HUES48 (cell line): ENCODE results near the gene BIRC6.

Source experiments
- H3K27ac ChIP-seq: one replicate; pipeline ENCODE4 v1.7.0; 2013; ENCODE audit warnings: low read depth, low read length, inconsistent platforms
- H3K27me3 ChIP-seq: 2 replicates; pipeline ENCODE4 v1.6.1; 2013; ENCODE audit warnings: mild to moderate bottlenecking, low read length; ENCODE audit not compliant: control insufficient read depth, insufficient read depth
- H3K36me3 ChIP-seq: 2 replicates; pipeline ENCODE4 v1.6.1; 2013; ENCODE audit warnings: low read length; ENCODE audit not compliant: control insufficient read depth, insufficient read depth
- H3K4me1 ChIP-seq: 2 replicates; pipeline ENCODE4 v1.6.1; 2013; ENCODE audit warnings: mild to moderate bottlenecking, low read length; ENCODE audit not compliant: control insufficient read depth, insufficient read depth
- H3K4me3 ChIP-seq: 2 replicates; pipeline ENCODE4 v1.5.1; 2013; ENCODE audit warnings: mild to moderate bottlenecking, low read depth, low read length
- H3K9ac ChIP-seq: 2 replicates; pipeline ENCODE4 v1.6.1; 2013; ENCODE audit warnings: mild to moderate bottlenecking, low read depth, low read length, moderate library complexity
- H3K9me3 ChIP-seq: 2 replicates; pipeline ENCODE4 v1.6.1; 2013; ENCODE audit warnings: low read length; ENCODE audit not compliant: control insufficient read depth, insufficient read depth

BIRC6 gene

GRCh38 chr2:32553829-32554432 is 197.1 kb downstream of the BIRC6 start:
- no peak overlapping the region for H3K27ac ChIP-seq
- H3K36me3 ChIP-seq = peaks cover 20% of the 10 kb centered on the region
- H3K9ac ChIP-seq = no peak overlapping the region
- H3K4me1 ChIP-seq = no peaks in the 10 kb centered on the region
- H3K4me3 ChIP-seq = no peak overlapping the region
- no peaks in the 10 kb centered on the region for H3K27me3 ChIP-seq
- H3K9me3 ChIP-seq = no peaks in the 10 kb centered on the region

DNA sequence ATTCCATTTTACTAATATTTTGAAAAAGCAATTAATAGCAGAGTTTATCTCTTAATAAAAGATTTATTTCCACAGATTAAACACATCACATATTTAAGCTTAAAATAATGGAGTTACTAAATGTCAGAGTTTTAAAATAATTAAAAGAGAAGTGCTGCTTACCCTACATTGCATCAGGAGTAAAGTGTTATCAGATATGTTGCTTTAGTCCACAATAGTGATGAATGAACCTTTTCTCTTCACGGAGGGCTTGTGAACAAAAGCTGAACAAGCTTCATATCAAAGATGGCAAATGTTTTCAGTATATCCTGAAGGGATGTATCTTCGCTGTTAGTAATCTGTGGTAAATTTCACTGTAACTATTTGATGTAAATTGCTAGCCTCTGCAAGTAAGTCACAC is 201.7 kb downstream of the BIRC6 start:
- H3K9ac ChIP-seq = no peak overlapping the region
- H3K4me3 ChIP-seq = no peak overlapping the region
- no peaks in the 10 kb centered on the region for H3K4me1 ChIP-seq
- H3K9me3 ChIP-seq = no peaks in the 10 kb centered on the region
- no peak overlapping the region for H3K27ac ChIP-seq
- H3K27me3 ChIP-seq = no peaks in the 10 kb centered on the region
- peaks cover 11% of the 10 kb centered on the region; the same call in 1 of the 2 replicates for H3K36me3 ChIP-seq

- Histone ChIP-seq H3K9ac (no peak overlapping the region), H3K36me3 (peaks cover 11% of the 10 kb centered on the region; the same call in 1 of the 2 replicates), H3K9me3 (no peaks in the 10 kb centered on the region), H3K4me1 (no peaks in the 10 kb centered on the region; the same call in 1 of the 2 replicates), H3K27ac (no peak overlapping the region), H3K27me3 (no peaks in the 10 kb centered on the region), H3K4me3 (no peak overlapping the region)
These were observed 202.3 kb downstream of the BIRC6 start for GRCh38 chr2:32559136-32559535.

DNA sequence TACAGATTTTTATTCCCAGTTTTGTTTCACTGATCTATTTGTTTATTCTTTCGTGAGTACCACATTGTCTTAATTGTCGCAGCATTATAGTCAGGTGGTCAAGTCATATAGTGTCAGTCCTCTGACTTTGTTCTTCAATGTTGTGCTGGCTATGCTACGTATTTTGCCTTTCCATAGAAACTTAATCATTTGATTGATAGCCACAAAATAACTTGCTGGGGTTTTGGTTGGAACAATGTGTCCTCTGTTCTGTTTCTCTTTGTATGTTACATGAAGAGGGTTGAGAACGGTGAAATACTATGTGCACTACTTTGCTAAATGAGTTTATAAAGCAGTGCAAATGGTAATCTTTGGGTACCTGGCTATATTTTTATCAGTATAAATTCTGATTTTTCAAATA is 206.1 kb downstream of the BIRC6 start:
- Histone ChIP-seq H3K9ac (no peak overlapping the region), H3K4me3 (no peak overlapping the region), H3K36me3 (peaks cover 11% of the 10 kb centered on the region), H3K27me3 (no peaks in the 10 kb centered on the region), H3K4me1 (no peaks in the 10 kb centered on the region; the same call in 1 of the 2 replicates), H3K27ac (no peak overlapping the region), H3K9me3 (no peaks in the 10 kb centered on the region)

DNA sequence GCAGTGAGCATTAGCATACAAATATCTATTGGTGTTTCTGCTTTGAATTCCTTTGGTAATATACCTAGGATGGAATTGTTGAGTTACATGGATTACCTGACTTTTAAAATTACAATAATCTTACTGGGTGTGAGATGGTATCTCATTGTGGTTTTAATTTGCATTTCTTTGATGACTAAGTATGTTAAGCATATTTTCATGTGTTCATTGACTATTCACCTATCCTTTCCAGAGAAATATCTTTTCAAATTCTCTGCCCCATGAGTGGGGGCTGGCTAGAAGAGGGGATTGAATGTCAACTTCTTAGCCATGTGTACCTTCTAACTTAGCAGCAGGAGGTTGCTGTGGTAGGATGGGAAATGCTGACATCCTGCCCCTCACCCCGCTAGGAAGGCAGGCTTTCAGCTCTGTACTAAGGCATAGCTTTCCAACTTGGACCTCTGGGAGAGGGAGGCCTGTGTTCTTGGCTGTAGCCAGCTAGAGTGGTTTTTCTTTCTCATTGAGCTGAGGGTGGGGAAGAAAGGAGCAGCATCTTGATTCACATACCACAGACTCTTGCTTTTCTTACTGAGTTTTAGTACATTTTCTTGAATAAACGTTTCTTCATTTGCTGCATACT is 207.7 kb downstream of the BIRC6 start:
- Histone ChIP-seq H3K27me3 (no peaks in the 10 kb centered on the region), H3K36me3 (peaks cover 8% of the 10 kb centered on the region), H3K9me3 (no peaks in the 10 kb centered on the region), H3K4me3 (no peak overlapping the region), H3K9ac (no peak overlapping the region), H3K27ac (no peak overlapping the region), H3K4me1 (no peaks in the 10 kb centered on the region; the same call in 1 of the 2 replicates)

DNA sequence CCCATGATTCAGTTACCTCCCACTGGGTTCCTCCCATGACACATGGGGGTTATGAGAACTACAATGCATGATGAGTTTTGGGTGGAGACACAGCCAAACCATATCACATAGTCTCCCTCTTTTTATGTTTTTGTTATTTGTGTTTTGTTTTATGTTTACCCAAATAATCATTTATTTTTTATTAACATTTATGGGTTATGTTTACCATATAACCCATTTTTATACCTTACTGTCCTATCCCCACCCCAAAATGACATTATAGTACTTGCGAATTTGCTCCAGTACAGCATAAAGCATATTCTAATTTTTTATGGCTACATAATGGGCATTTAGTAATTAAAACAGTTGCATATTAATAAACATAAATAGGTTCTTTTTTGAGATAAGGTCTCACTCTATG is 209.1 kb downstream of the BIRC6 start:
- Histone ChIP-seq H3K4me3 (no peak overlapping the region), H3K27me3 (no peaks in the 10 kb centered on the region), H3K4me1 (no peaks in the 10 kb centered on the region; the same call in 1 of the 2 replicates), H3K9ac (no peak overlapping the region), H3K36me3 (peaks cover 8% of the 10 kb centered on the region), H3K9me3 (no peaks in the 10 kb centered on the region), H3K27ac (no peak overlapping the region)

- Histone ChIP-seq H3K4me3 (no peak overlapping the region), H3K9ac (no peak overlapping the region), H3K27ac (no peak overlapping the region), H3K4me1 (no peaks in the 10 kb centered on the region), H3K27me3 (no peaks in the 10 kb centered on the region), H3K36me3 (peaks cover 14% of the 10 kb centered on the region), H3K9me3 (no peaks in the 10 kb centered on the region)
These were observed 215.2 kb downstream of the BIRC6 start for GRCh38 chr2:32572030-32572429.

DNA sequence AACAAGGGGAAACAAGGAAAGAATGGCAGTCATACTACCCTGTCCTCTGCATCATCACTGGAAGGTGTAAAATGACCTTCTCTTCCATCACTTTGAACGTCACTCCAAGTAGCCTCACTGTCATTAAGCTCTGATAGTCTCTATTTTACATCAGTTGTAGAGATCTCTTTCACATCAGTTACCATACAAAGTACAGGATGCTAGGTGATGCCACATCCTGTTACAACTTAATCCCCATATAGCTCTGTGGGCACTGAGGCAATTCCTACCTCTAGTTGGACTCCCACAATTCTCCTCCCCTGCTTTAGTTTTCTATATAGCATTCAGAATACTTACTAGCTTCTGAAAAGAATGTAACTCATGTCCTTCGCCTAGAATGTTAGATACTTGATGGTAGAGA is 215.9 kb downstream of the BIRC6 start:
- H3K9me3 ChIP-seq = no peaks in the 10 kb centered on the region
- H3K36me3 ChIP-seq = peaks cover 15% of the 10 kb centered on the region
- no peaks in the 10 kb centered on the region for H3K4me1 ChIP-seq
- no peak overlapping the region for H3K4me3 ChIP-seq
- H3K9ac ChIP-seq = no peak overlapping the region
- H3K27me3 ChIP-seq = no peaks in the 10 kb centered on the region
- no peak overlapping the region for H3K27ac ChIP-seq

DNA sequence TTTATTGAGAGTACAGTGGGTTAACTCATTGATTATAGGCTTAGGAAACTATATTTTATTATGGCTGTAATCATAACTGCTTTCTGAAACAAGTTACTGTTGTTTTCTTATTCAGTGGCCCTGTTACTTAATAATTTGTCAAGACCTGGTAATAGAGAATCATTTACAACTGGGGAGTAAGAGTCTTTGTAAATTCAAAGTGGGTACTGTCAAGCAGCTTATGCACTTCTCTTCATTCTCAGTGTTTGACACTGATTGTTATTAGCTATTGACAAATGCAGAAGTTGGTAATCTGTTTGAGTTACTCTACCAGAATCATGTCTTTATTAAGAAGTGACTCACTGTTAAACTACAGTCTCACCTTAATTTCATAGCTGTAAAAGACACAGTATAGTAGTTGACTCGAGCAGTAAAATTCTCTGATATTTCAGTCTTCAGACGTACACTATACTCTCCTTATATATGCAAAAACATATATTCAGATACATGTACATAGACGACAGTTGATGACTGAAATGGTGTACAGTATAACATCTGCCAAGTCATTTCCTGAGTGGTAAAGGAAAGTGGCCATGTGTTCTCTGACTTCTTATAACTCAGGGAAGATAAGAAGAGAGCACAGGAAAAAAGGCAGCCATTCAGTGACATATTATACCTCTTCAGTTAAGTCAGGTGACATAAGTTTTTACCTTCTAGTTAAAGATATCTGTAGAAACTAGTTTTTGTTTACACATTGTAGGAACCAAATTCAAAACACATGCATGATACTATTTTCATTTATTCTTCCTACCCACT is 235.0 kb downstream of the BIRC6 start:
- Histone ChIP-seq H3K9ac (no peak overlapping the region), H3K4me3 (no peak overlapping the region), H3K36me3 (peaks cover 8% of the 10 kb centered on the region), H3K27ac (no peak overlapping the region), H3K27me3 (no peaks in the 10 kb centered on the region), H3K4me1 (no peaks in the 10 kb centered on the region), H3K9me3 (no peaks in the 10 kb centered on the region)

- Histone ChIP-seq H3K27me3 (no peaks in the 10 kb centered on the region), H3K9ac (no peak overlapping the region), H3K27ac (no peak overlapping the region), H3K4me1 (no peaks in the 10 kb centered on the region), H3K9me3 (no peaks in the 10 kb centered on the region), H3K36me3 (peaks cover 31% of the 10 kb centered on the region), H3K4me3 (no peak overlapping the region)
These were observed 237.8 kb downstream of the BIRC6 start for GRCh38 chr2:32594573-32594972.

DNA sequence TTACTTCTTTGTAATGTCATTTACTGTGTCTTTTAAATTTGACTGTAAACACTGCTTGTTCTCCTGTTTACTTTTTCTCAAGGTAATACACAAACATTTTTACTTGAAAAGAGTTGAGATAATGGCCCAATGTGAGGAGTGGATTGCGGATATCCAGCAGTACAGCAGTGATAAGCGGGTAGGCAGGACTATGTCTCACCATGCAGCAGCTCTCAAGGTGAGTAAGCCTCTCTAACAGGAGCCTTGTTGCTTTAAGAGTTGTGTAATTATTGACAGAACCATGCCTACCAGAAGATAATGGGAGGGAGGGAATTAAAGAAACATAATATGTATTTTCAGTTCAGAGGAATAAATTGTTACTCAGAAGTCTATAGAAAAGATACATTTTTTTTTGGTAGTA is 254.5 kb downstream of the BIRC6 start:
- Histone ChIP-seq H3K36me3 (peaks cover 54% of the 10 kb centered on the region), H3K4me1 (no peaks in the 10 kb centered on the region)

More for the DNA sequence above, 254.5 kb downstream of the BIRC6 start:
- no peak overlapping the region for H3K4me3 ChIP-seq
- H3K27ac ChIP-seq = no peak overlapping the region
- no peak overlapping the region for H3K9ac ChIP-seq
- no peaks in the 10 kb centered on the region for H3K27me3 ChIP-seq
- no peaks in the 10 kb centered on the region for H3K9me3 ChIP-seq
